GM12891 (cell line): ENCODE data around the gene F3.

Experiments
- DNase-seq: peaks from one replicate; pipeline ENCODE4 v3.0.0; 2011; ENCODE audit warnings: low spot score; ENCODE audit not compliant: insufficient read length
- FAIRE-seq: peaks from 2 replicates; lab custom pipeline; 2011; peaks lifted over from hg19 to GRCh38; lab: Jason Lieb, UNC
- PAX5 ChIP-seq: IDR thresholded peaks from 2 replicates; pipeline ENCODE4 v1.6.1; 2011; ENCODE audit warnings: low read length, moderate library complexity, mild to moderate bottlenecking; ENCODE audit not compliant: insufficient read depth, severe bottlenecking
- POLR2A ChIP-seq: IDR thresholded peaks from 2 replicates; pipeline ENCODE4 v1.6.1; 2011; ENCODE audit warnings: low read depth, low read length, control low read depth
- POLR2AphosphoS5 ChIP-seq: IDR thresholded peaks from 2 replicates; pipeline ENCODE4 v1.6.1; 2011; ENCODE audit warnings: low read depth, low read length, control low read depth
- POU2F2 ChIP-seq: IDR thresholded peaks from 2 replicates; pipeline ENCODE4 v1.6.1; 2011; ENCODE audit warnings: low read depth, mild to moderate bottlenecking, control low read depth, low read length, moderate library complexity
- SPI1 ChIP-seq: IDR thresholded peaks from 2 replicates; pipeline ENCODE4 v1.6.1; 2011; ENCODE audit warnings: low read depth, low read length, control low read depth
- TAF1 ChIP-seq: IDR thresholded peaks from 2 replicates; pipeline ENCODE4 v1.6.1; 2011; ENCODE audit warnings: low read depth, low read length, control low read depth

The F3 gene

DNA sequence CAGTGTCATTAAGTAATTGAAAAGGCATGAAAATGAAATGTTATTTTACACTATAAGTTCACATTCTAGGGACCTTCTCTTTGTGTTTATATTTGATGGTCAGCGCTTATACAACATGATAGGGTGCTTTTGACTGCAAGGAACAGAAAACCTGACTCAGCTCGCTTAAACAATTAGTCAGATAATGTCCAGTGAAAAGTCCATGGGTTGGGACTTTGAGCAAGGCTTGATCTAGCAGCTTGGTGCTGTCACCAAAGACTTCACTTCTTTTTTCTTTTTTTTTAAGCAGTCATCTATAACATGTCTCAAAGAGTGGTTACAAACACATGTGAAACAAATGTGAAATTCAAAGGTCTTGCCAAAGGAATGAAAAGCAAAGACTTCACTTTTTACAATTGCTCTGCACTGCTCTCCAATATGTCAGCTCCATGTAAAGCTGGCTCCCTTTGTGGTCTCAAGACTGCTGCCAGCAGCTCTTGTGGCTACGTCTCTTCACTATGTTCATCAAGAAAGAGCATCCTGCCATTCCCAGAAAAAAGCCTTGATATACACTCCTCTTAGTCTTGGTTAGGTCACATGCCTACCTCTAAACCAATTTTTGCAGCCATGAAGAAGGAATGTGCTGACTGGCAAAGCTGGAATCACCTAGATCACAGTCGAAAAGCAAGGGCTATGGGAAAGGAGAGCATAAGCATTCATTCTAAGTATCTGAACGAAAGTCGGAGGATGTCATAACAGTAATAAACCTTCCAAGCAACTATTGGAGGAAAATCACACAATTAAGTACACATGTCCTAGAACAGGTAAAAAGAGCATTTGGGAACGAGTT is 15.2 kb downstream of the F3 start:
- no peak for FAIRE-seq
- DNase-seq: no peak
- TF ChIP-seq POLR2AphosphoS5 (no peak), POU2F2 (no peak), POLR2A (no peak), PAX5 (no peak), TAF1 (no peak), SPI1 (no peak)

DNA sequence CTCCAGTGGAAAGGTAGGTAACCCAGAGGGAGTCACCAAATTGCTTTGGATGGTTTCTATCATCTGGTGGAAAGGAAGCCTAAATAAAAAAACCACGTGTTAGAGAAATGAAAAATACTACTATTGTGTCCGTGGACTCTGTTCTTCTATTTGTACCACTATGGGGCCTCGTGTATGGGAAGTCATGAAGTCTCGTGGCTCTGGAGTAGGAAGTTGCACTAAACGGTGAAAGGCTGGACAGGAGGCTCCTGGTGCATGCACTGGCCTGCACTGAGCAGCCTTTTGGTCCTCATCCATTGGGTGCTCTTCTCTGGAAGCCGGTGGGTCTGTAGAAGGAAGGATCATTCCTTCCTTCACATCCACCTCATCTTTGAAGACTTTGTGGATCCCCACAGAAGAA is 17.0 kb downstream of the F3 start:
- TF ChIP-seq TAF1: no peak
- FAIRE-seq (no peak), DNase-seq (no peak)

- FAIRE-seq (no peak), DNase-seq (no peak)
- TF ChIP-seq TAF1: no peak
- no peak for TF ChIP-seq SPI1
- no peak for TF ChIP-seq PAX5
- TF ChIP-seq POU2F2: no peak
- no peak for TF ChIP-seq POLR2A
- TF ChIP-seq POLR2AphosphoS5: no peak
Measured at GRCh38 chr1:94522304-94522703, 19.3 kb downstream of the F3 start.

DNA sequence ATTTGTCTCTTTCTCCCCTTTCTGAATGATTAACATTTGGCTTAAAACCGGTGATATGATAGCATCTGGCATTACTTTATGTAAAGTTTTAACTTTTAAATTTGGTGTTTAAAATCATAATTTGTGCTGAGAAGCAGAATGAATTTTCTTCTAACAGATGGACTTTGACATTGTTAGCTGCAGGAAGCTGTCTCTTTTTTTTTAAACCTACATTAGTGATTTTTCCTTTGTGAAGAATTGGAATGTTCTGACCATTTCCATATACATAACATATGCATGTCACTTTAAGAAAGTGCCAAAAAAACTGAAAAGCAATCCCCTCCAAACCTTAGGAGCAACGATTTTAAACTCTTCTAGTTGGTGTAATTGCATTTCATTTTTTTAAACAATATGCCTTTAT is 22.2 kb downstream of the F3 start:
- TF ChIP-seq SPI1 (no peak), PAX5 (no peak), POLR2AphosphoS5 (no peak), TAF1 (no peak), POLR2A (no peak), POU2F2 (no peak)
- no peak for FAIRE-seq

GRCh38 chr1:94515296-94515947 is 26.1 kb downstream of the F3 start:
- FAIRE-seq (no peak), DNase-seq (no peak)
- TF ChIP-seq TAF1: no peak
- TF ChIP-seq PAX5: no peak
- TF ChIP-seq POLR2A: no peak
- TF ChIP-seq SPI1: no peak
- no peak for TF ChIP-seq POLR2AphosphoS5
- no peak for TF ChIP-seq POU2F2

More for the DNA sequence above, 22.2 kb downstream of the F3 start:
- DNase-seq: no peak

GRCh38 chr1:94514095-94514727 is 27.3 kb downstream of the F3 start:
- no peak for TF ChIP-seq POLR2A
- no peak for TF ChIP-seq PAX5
- no peak for TF ChIP-seq POU2F2
- TF ChIP-seq POLR2AphosphoS5: no peak
- TF ChIP-seq TAF1: no peak
- no peak for TF ChIP-seq SPI1
- no peak for FAIRE-seq
- DNase-seq: no peak

- FAIRE-seq (no peak), DNase-seq (no peak)
- TF ChIP-seq POLR2AphosphoS5: no peak
- no peak for TF ChIP-seq POU2F2
- no peak for TF ChIP-seq PAX5
- no peak for TF ChIP-seq POLR2A
- no peak for TF ChIP-seq SPI1
- no peak for TF ChIP-seq TAF1
Measured at GRCh38 chr1:94512816-94513215, 28.7 kb downstream of the F3 start.

DNA sequence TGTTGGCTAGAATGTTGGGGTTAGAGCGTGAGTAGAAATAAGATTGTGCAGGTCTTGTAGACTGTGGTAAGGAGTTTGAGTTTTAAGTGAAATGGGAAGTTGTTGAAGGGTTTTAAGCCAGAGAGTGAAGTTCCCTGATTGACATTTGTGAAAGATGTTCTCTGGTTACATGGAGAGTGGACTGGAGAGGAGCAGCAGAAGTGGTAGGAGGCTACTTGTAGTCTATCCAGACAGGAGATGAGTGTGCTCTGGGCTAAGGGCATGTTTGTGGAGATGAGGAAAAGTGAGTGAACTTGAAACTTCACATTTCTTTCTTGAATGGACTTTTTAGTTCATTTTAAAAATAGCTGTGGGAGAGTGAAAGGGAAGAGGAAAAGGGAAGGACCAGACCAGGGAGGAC is 37.0 kb downstream of the F3 start:
- TF ChIP-seq POLR2AphosphoS5: no peak
- no peak for TF ChIP-seq PAX5
- no peak for TF ChIP-seq POU2F2
- TF ChIP-seq TAF1: no peak
- no peak for TF ChIP-seq POLR2A
- TF ChIP-seq SPI1: no peak
- DNase-seq: no peak
- FAIRE-seq: no peak

- DNase-seq (no peak), FAIRE-seq (no peak)
- no peak for TF ChIP-seq POU2F2
- TF ChIP-seq PAX5: no peak
- TF ChIP-seq TAF1: no peak
- no peak for TF ChIP-seq POLR2A
- TF ChIP-seq POLR2AphosphoS5: no peak
- TF ChIP-seq SPI1: no peak
Measured at GRCh38 chr1:94503153-94503552, 38.4 kb downstream of the F3 start.

GRCh38 chr1:94501935-94502334 is 39.6 kb downstream of the F3 start:
- FAIRE-seq (no peak), DNase-seq (no peak)
- TF ChIP-seq POLR2AphosphoS5 (no peak), SPI1 (no peak), POU2F2 (no peak), TAF1 (no peak), PAX5 (no peak), POLR2A (no peak)
